Middle frontal gyrus (tissue), 1 donor: ENCODE measurements around the gene RASAL1.
A peak's percentile ranks its signal among the peaks of the same experiment; 100 is the strongest.

Experiments
- DNase-seq: peaks from one replicate; pipeline ENCODE4 v3.0.0-alpha.2; 2015; ENCODE audit warnings: low spot score; ENCODE audit errors: extremely low spot score

Gene RASAL1

GRCh38 chr12:113162102-113163029 lies 26.8 kb upstream of the RASAL1 start:
- DNase-seq, result no peak

GRCh38 chr12:113161415-113162016 lies 26.0 kb upstream of the RASAL1 start:
- DNase-seq, result peak; percentile 40

- DNase-seq, result no peak
Measured at GRCh38 chr12:113159937-113160336, 24.4 kb upstream of the RASAL1 start.

- no peak for DNase-seq
Measured at GRCh38 chr12:113158439-113159203, 23.1 kb upstream of the RASAL1 start.

- no peak for DNase-seq
Measured at GRCh38 chr12:113157218-113157859, 21.8 kb upstream of the RASAL1 start.

- no peak for DNase-seq
Measured at GRCh38 chr12:113155646-113156045, 20.1 kb upstream of the RASAL1 start.

- no peak for DNase-seq
Measured at GRCh38 chr12:113155060-113155459, 19.5 kb upstream of the RASAL1 start.

- DNase-seq, result no peak
Measured at GRCh38 chr12:113154351-113154973, 18.9 kb upstream of the RASAL1 start.

- peak; percentile 77 for DNase-seq
Measured at GRCh38 chr12:113152835-113153814, 17.6 kb upstream of the RASAL1 start.

- DNase-seq, result no peak
Measured at GRCh38 chr12:113152196-113152834, 16.8 kb upstream of the RASAL1 start.

GRCh38 chr12:113151655-113152054 lies 16.1 kb upstream of the RASAL1 start:
- no peak for DNase-seq

GRCh38 chr12:113149361-113150150 lies 14.0 kb upstream of the RASAL1 start, which contains the start of gene CFAP73:
CFAP73 (plus strand) TSS chr12:113149724; CDS start chr12:113149858, 134 bp downstream.
- DNase-seq, result peak; percentile 60

- no peak for DNase-seq
Measured at GRCh38 chr12:113146999-113147398, 11.4 kb upstream of the RASAL1 start.

- no peak for DNase-seq
Measured at GRCh38 chr12:113145720-113146551, 10.4 kb upstream of the RASAL1 start.

- DNase-seq, result no peak
Measured at GRCh38 chr12:113144806-113145205, 9.2 kb upstream of the RASAL1 start.

GRCh38 chr12:113143959-113144358 lies 8.4 kb upstream of the RASAL1 start:
- no peak for DNase-seq

- DNase-seq, result no peak
Measured at GRCh38 chr12:113142886-113143332, 7.3 kb upstream of the RASAL1 start.
